GM19468 (cell line): Measurements from ENCODE around the gene IER5L.
"Not testable (repeated sequence)": the region's sequence is repeated elsewhere in the genome, so short reads cannot be mapped to it uniquely, and the experiment has no call there.

Experiments used
- ATAC-seq: cut with Tn5 transposase; IDR thresholded peaks from one replicate; pipeline ENCODE4 v1.9.1; 2021; ENCODE audit warnings: mild to moderate bottlenecking, moderate library complexity, moderate number of reproducible peaks; ENCODE audit not compliant: unreplicated experiment; ENCODE audit errors: extremely low read depth

The IER5L gene

GRCh38 chr9:129141066-129142041 lies 36.7 kb downstream of the IER5L start:
- no peak for ATAC-seq

DNA sequence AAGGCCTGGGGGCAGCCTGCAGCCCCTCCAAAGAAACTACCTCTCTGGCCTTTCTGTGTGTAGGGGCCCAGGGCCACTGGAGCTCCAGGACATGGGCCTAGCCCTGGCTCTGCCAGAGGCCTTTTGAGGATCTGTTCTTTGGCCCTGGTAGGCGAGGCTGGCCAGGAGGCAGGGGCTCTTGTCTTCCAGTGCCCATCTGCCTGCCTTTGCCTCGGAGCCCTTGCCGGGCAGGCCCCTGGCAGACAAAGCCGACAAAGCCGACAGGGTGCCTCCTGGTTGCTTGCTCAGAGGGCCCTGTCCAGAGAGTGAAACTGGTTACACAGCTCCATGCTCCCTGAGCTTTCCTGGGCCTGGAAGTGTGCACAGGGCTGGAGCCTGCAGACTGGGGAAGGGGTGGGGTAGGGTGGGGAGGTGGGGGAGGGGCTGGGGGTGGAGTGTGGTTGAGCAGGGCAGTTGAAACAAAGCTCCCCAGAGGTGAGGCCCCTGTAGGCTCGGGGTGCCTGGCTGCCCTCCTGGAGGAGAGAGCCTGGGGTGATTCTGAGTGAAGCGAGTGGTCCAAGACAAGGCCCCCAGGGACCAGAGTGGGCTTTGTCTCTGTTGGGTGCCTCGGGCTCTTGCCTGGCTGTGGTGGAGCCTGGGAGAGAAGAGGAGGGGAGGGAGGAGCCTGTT lies 37.5 kb downstream of the IER5L start:
- no peak for ATAC-seq

DNA sequence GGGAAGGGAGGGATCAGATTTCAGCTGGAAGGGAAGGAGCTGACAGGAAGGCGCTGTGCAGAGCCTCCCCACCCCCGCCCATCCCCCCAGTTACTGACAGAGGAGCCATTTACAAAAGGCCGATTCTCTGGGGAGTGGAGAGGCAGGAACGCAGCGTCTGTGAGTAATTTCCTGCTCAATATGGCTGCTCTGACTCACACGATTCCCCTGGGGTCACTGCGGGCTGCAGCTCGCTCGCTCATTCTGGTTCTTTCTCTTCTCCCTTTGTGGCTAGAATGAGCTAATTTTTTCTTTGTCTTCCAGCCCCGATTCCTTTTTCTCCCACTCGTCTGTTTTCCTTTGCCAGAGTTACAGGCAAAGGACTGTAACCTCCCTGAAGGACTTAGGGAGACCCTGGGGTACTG lies 38.1 kb downstream of the IER5L start:
- ATAC-seq = peak; percentile 41

- ATAC-seq = no peak
These were observed 38.6 kb downstream of the IER5L start for GRCh38 chr9:129139233-129139992.

GRCh38 chr9:129138476-129139232 lies 39.4 kb downstream of the IER5L start:
- ATAC-seq = no peak

GRCh38 chr9:129138144-129138462 lies 40.0 kb downstream of the IER5L start:
- ATAC-seq = no peak

- ATAC-seq = no peak
These were observed 40.5 kb downstream of the IER5L start for GRCh38 chr9:129137292-129138143.

DNA sequence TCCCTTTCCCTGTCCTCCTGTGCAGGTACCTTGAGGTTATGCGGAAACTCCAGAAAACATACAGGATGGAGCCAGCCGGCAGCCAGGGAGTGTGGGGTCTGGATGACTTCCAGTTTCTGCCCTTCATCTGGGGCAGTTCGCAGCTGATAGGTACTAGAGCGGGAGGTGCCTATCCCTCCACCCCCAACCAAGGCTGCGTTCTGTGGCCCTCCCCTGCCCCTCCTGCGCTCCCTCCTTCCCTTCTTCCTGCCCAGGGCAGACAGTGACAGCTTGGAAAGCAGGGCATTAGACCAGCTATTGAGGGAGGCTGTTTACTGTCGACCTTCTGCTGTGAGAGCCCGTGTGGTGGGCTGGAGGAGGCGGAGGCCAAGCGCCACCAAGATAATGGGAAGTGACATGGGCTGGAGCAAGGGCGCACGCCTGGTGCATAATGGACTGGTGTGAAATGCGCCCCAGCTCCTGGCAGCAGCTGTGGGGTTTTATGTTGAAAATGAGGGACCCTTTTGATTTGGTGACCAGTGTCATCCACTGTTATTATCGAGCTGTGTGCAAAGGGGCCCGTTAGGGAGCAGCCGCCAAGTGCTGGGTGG lies 41.5 kb downstream of the IER5L start:
- no peak for ATAC-seq

- ATAC-seq = no peak
These were observed 42.6 kb downstream of the IER5L start for GRCh38 chr9:129135476-129135875.

DNA sequence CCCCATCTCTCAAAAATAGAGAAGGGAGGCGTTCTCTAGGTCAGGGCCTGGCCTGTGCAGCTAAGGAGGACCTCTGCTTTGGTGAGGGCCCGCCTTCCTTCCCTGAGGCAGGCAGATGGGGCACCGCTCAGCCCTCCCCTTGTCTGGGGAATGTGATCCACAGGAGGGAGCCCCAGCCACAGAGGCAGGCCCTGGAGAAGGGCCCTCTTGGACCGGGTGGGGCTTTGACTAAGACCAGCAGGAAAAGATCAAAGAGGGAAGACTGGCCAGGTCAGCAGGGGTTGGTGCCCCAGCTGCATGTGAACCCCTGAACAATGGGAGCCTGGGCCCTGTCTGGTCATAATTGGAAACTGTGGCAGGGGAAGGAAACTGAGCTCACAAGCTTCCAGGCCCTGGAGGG lies 45.0 kb downstream of the IER5L start:
- no peak for ATAC-seq

- no peak for ATAC-seq
These were observed 46.5 kb downstream of the IER5L start for GRCh38 chr9:129131300-129132145.

DNA sequence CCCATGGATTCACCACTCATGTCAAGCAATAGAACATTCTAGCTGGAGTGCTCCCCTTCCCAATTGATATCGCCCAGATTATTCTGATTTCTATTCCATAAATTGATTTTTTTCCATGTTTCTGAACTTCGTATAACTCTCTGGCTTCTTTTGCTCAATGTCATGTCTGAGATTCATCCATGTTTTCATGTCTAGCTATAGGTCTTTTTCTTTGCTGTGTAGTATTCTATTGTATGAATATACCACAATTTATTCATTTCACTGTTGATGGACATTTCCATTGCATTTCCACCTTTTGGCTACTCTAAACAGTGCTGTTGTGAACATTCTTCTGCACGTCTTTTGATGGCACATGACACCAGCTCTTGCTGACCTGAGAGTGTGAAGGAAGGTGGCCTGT lies 47.3 kb downstream of the IER5L start:
- no peak for ATAC-seq

DNA sequence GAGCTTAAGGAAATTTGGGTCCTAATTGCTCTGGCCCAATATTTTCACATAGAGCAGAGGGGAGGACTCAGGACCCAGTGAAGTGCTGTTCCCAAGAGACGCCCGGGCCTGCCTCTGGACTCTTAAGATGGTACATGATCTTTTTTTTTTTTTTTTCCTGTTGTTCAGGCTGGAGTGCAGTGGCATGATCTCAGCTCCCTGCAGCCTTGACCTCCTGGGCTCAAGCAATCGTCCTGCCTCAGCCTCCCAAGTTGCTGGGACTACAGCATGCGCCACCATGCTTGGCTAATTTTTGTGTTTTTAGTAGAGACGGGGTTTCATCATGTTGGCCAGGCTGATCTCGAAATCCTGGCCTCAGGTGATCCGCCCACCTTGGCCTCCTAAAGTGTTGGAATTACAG lies 47.8 kb downstream of the IER5L start:
- not testable (repeated sequence) for ATAC-seq

DNA sequence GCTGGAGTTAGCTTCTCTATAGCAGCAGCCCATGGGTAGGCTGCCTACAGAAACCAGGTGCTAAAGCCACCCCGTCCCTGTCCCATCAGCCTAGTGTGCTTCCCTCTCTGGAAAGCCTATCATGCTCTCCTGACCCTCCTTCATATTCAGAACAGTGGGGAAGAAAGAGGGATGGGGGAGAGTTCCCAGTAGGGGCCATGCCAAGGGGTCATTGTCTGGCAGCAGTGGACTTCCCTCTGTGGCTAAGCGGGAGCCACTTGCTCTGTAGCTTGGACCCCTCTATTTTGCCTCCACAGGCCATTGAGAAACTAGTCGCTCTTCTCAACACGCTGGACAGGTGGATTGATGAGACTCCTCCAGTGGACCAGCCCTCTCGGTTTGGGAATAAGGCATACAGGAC lies 49.4 kb downstream of the IER5L start:
- ATAC-seq = no peak

DNA sequence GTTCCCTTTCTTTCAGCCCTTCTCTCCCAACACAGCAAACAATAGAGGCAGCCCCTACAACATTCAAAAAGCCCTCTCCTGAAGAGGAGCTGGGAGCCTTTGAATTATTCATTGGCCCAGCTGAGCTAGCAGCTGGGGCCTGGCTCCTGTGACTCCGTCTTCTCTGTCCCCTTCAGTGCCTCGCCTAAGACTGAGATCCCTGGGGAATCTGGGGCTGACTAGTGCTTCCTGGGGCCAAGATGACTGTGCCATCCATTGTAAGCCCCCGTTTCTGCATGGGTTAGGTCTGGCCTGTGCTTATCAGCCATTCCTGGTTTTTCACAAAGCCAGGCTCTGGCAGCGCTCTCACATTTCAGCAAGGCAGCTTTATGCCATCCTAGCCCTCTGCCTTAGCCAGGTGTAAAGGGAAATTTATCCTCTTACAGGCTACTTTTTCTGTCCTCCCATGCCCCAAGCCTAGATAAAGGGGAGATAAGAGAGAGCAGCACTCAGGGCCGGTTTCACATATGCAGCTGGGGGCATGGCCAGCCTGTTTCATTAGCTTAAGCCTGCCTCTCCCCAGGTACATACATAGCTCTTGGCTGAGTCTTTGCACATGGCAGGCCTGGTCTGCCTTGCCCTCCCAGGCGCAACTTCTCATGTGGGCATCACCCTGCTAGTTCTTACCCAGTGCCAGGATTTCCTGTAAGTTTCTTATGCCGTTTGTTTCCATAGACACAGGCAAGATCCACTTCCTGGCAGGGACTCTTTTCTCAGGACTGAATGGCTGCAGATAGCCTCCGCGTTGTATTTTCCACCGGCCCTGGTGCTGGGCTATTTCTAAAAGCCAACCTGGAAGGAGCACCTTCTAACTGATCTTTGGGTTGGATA lies 51.1 kb downstream of the IER5L start:
- ATAC-seq = no peak
